ENCODE data around the gene LRIG2. TPM values are rescaled to one million over a fixed set of nuclear protein-coding genes. Genes with fewer than 3 reads are reported as not detected.

LRIG2 gene
- total RNA-seq, 3 donors from 2014 or later (not counting 1 experiment from before 2014, with no cell fraction given): 20.2 to 28.5 (median 23.7) TPM

DNA sequence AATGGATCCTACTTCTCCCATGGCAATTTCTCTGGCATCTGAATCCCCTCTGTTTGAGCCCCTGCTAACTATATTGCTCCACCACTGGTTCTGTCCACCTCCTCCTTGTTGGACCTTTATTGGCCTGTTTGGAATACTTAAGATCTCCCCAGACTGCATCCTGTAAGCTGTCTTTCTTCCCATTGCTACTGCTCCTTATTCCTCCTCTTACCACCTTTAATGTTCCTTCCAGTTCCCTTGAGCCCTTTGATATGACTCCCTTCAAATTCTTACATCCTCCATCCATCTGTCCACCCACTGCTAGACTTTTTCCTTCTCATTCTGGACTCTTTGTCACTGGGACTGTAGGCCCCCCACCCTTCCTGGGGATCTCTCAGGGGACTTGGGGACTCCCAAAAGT is 31.0 kb downstream of the LRIG2 start:
- Histone ChIP-seq H3K27me3 (ENCODE audit: control insufficient read depth, insufficient read depth, low read length) (no peaks in the 10 kb centered on the region), H3K4me3 (ENCODE audit: low read length) (no peak overlapping the region), H3K9me3 (ENCODE audit: control insufficient read depth, insufficient read depth, low read length) (no peaks in the 10 kb centered on the region), H3K4me1 (ENCODE audit: control insufficient read depth, insufficient read depth, low read length) (no peaks in the 10 kb centered on the region), H3K27ac (ENCODE audit: low read length) (no peak overlapping the region), H3K36me3 (ENCODE audit: control insufficient read depth, insufficient read depth, low read length) (peaks cover 69% of the 10 kb centered on the region)
- Mint-ChIP-seq H3K9me3 (no peaks in the 10 kb centered on the region), H3K27me3 (ENCODE audit: low read depth in 2 of 2) (no peaks in the 10 kb centered on the region), H3K36me3 (peaks cover 29% of the 10 kb centered on the region), H3K27ac (no peak overlapping the region), H3K4me3 (no peak overlapping the region), H3K4me1 (no peaks in the 10 kb centered on the region)
- TF ChIP-seq, protein P1, sequence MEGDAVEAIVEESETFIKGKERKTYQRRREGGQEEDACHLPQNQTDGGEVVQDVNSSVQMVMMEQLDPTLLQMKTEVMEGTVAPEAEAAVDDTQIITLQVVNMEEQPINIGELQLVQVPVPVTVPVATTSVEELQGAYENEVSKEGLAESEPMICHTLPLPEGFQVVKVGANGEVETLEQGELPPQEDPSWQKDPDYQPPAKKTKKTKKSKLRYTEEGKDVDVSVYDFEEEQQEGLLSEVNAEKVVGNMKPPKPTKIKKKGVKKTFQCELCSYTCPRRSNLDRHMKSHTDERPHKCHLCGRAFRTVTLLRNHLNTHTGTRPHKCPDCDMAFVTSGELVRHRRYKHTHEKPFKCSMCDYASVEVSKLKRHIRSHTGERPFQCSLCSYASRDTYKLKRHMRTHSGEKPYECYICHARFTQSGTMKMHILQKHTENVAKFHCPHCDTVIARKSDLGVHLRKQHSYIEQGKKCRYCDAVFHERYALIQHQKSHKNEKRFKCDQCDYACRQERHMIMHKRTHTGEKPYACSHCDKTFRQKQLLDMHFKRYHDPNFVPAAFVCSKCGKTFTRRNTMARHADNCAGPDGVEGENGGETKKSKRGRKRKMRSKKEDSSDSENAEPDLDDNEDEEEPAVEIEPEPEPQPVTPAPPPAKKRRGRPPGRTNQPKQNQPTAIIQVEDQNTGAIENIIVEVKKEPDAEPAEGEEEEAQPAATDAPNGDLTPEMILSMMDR (IDR thresholded peaks at IDR 0.05): no peak
- no peak for DNase-seq
- ATAC-seq: no peak
- intact Hi-C loops (cut with micrococcal nuclease): no loop called here

DNA sequence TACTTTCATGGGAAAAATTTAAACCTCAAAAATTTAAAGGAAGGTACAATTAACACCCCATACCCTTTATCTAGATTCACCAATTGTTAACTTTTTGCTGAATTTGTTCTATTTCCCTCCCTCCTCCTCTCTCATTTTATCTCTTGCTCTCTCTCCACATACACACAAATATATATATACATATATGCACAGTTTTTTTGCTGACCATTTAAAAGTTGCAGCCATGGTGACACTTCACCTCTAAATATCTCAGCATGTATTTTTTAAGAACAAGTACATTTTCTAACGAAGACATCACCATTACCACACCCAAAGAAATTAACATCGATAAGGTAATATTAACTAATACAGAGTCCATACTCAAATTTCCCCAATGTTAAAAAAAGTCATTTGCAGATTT is 33.9 kb downstream of the LRIG2 start:
- Histone ChIP-seq H3K27me3 (ENCODE audit: control insufficient read depth, insufficient read depth, low read length) (no peaks in the 10 kb centered on the region), H3K36me3 (ENCODE audit: control insufficient read depth, insufficient read depth, low read length) (peaks cover 65% of the 10 kb centered on the region), H3K4me1 (ENCODE audit: control insufficient read depth, insufficient read depth, low read length) (no peaks in the 10 kb centered on the region), H3K9me3 (ENCODE audit: control insufficient read depth, insufficient read depth, low read length) (no peaks in the 10 kb centered on the region), H3K4me3 (ENCODE audit: low read length) (no peak overlapping the region), H3K27ac (ENCODE audit: low read length) (no peak overlapping the region)
- H3K27ac Mint-ChIP-seq: no peak overlapping the region
- no peak for DNase-seq
- H3K27me3 Mint-ChIP-seq (ENCODE audit: low read depth in 2 of 2): no peaks in the 10 kb centered on the region
- H3K9me3 Mint-ChIP-seq: no peaks in the 10 kb centered on the region
- no peak overlapping the region for H3K4me3 Mint-ChIP-seq
- intact Hi-C loops (cut with micrococcal nuclease): no loop called here
- H3K4me1 Mint-ChIP-seq: no peaks in the 10 kb centered on the region
- peaks cover 22% of the 10 kb centered on the region for H3K36me3 Mint-ChIP-seq
- WGBS (ENCODE audit: insufficient coverage): 100% methylated on average over 2 of the region's 2 CpGs
- TF ChIP-seq, protein P1 (IDR thresholded peaks at IDR 0.05): no peak
- no peak for ATAC-seq

DNA sequence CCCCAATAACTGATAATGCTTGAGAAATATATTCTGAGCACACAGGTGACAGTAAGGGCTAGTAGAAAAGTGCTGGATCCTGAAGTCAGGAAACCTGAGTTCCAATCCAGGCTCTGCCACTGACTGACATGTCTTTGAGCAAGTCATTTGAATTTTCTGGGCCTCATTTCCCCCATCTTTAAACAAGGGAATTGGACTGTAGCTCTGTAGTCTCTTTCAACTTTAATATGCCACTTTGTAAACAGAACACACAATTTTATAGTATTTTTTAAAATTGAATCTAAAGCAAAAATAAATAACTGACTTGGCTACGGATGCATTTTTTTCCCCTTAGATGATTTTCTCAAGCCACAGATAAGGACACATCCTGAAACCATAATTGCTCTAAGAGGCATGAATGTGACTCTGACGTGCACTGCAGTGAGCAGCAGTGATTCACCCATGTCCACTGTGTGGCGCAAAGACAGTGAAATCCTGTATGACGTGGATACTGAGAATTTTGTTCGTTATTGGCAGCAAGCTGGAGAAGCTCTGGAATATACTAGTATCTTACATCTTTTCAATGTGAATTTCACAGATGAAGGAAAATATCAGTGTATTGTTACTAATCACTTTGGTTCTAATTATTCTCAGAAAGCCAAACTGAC is 37.0 kb downstream of the LRIG2 start:
- Histone ChIP-seq H3K4me3 (ENCODE audit: low read length) (no peak overlapping the region), H3K9me3 (ENCODE audit: control insufficient read depth, insufficient read depth, low read length) (no peaks in the 10 kb centered on the region), H3K4me1 (ENCODE audit: control insufficient read depth, insufficient read depth, low read length) (no peaks in the 10 kb centered on the region), H3K27me3 (ENCODE audit: control insufficient read depth, insufficient read depth, low read length) (no peaks in the 10 kb centered on the region), H3K36me3 (ENCODE audit: control insufficient read depth, insufficient read depth, low read length) (peaks cover 69% of the 10 kb centered on the region), H3K27ac (ENCODE audit: low read length) (no peak overlapping the region)
- Mint-ChIP-seq H3K36me3 (peaks cover 14% of the 10 kb centered on the region), H3K9me3 (no peaks in the 10 kb centered on the region), H3K4me1 (no peaks in the 10 kb centered on the region), H3K27me3 (ENCODE audit: low read depth in 2 of 2) (no peaks in the 10 kb centered on the region), H3K27ac (no peak overlapping the region), H3K4me3 (no peak overlapping the region)
- TF ChIP-seq, protein P1 (IDR thresholded peaks at IDR 0.05): no peak
- DNase-seq (no peak), ATAC-seq (no peak)
- WGBS (ENCODE audit: insufficient coverage): 91% methylated on average over 5 of the region's 5 CpGs
- intact Hi-C loops (cut with micrococcal nuclease): no loop called here

DNA sequence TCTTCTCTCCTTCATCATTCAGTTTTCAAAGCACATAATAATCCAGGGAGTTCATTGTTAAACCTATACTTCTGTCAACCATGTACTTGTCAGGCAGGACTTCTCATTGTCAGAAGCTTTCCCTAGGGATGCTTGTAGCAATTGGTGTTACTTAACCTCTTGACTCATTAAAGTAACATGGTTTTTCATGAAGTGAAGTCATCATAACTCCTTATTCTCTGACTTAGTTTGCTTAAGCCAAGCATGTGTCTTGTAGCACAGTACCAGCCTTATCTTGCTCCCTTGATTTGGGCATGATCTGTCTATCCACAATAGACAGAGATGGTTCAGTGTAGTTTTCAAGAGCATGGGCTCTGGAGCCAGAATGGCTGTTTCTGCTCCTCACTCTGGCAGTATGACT is 45.3 kb downstream of the LRIG2 start:
- H3K27ac Mint-ChIP-seq: no peak overlapping the region
- intact Hi-C loops (cut with micrococcal nuclease): no loop called here

More for the DNA sequence above, 45.3 kb downstream of the LRIG2 start:
- Histone ChIP-seq H3K4me1 (ENCODE audit: control insufficient read depth, insufficient read depth, low read length) (no peaks in the 10 kb centered on the region), H3K4me3 (ENCODE audit: low read length) (no peak overlapping the region), H3K27ac (ENCODE audit: low read length) (no peak overlapping the region), H3K27me3 (ENCODE audit: control insufficient read depth, insufficient read depth, low read length) (no peaks in the 10 kb centered on the region), H3K36me3 (ENCODE audit: control insufficient read depth, insufficient read depth, low read length) (peaks cover 71% of the 10 kb centered on the region), H3K9me3 (ENCODE audit: control insufficient read depth, insufficient read depth, low read length) (no peaks in the 10 kb centered on the region)
- TF ChIP-seq, protein P1 (IDR thresholded peaks at IDR 0.05): no peak
- Mint-ChIP-seq H3K36me3 (peaks cover 17% of the 10 kb centered on the region), H3K4me3 (no peak overlapping the region), H3K9me3 (no peaks in the 10 kb centered on the region), H3K27me3 (ENCODE audit: low read depth in 2 of 2) (no peaks in the 10 kb centered on the region), H3K4me1 (no peaks in the 10 kb centered on the region)
- DNase-seq (no peak), ATAC-seq (no peak)
